ENCODE results near the gene OR6N1.
A peak's percentile ranks its signal among the peaks of the same experiment; 100 is the strongest.

The OR6N1 gene

GRCh38 chr1:158801396-158801795 is 29.4 kb upstream of the OR6N1 start:
- peaks cover 3 to 24% (median 12%) of the 10 kb centered on the region in 4 experiments for H3K4me1 ChIP-seq (ENCODE audit: control extremely low read depth in 1 of 4, control insufficient read depth in 4 of 4, insufficient read depth in 4 of 4, low read length in 3 of 4)
- no peaks in the 10 kb centered on the region for H3K9me3 ChIP-seq (ENCODE audit: control extremely low read depth in 1 of 5, control insufficient read depth in 4 of 5, insufficient read depth in 2 of 5, low read depth in 1 of 5, low read length in 4 of 5)
- no CpG with 5 or more reads among the region's 1 CpG for WGBS (ENCODE audit: insufficient coverage)

GRCh38 chr1:158800526-158800925 is 28.5 kb upstream of the OR6N1 start:
- no peaks in the 10 kb centered on the region for H3K27me3 ChIP-seq (replicated peaks in 2 of 5; ENCODE audit: control insufficient read depth in 4 of 5, insufficient read depth in 5 of 5, low read length in 4 of 5)
- H3K36me3 ChIP-seq (ENCODE audit: control insufficient read depth in 4 of 4, insufficient read depth in 4 of 4, low read length in 3 of 4) = no peaks in the 10 kb centered on the region
- peaks cover 3 to 24% (median 12%) of the 10 kb centered on the region in 4 experiments for H3K4me1 ChIP-seq (ENCODE audit: control extremely low read depth in 1 of 4, control insufficient read depth in 4 of 4, insufficient read depth in 4 of 4, low read length in 3 of 4)
- 100% methylated on average over 1 of the region's 2 CpGs for WGBS (ENCODE audit: insufficient coverage)
- DNase-seq = peak in 1 of 3 donors; percentile 3
- no peak overlapping the region for H3K4me3 ChIP-seq (ENCODE audit: control insufficient read depth in 1 of 7, extremely low read depth in 1 of 7, insufficient read depth in 4 of 7, low read depth in 2 of 7, low read length in 6 of 7)
- CTCF ChIA-PET = interaction anchor here (1.3 kb wide), 1 partner anchor 18 kb away, joined by 3 read pairs; no protein-coding TSS in a partner anchor
- H3K27ac ChIP-seq (ENCODE audit: insufficient read depth in 1 of 2, low read depth in 1 of 2, low read length in 2 of 2, poor library complexity in 1 of 2, severe bottlenecking in 2 of 2) = peak overlapping the region in 1 of 2 experiments; percentile 19
- no peaks in the 10 kb centered on the region for H3K9me3 ChIP-seq (ENCODE audit: control extremely low read depth in 1 of 5, control insufficient read depth in 4 of 5, insufficient read depth in 2 of 5, low read depth in 1 of 5, low read length in 4 of 5)
- POLR2A ChIA-PET = no interaction called here

More at GRCh38 chr1:158801396-158801795, 29.4 kb upstream of the OR6N1 start:
- peak in 2 of 3 donors; percentile 31 to 57 for DNase-seq
- CTCF ChIA-PET = no interaction called here
- Histone ChIP-seq H3K4me3 (ENCODE audit: control insufficient read depth in 1 of 7, extremely low read depth in 1 of 7, insufficient read depth in 4 of 7, low read depth in 2 of 7, low read length in 6 of 7) (no peak overlapping the region), H3K27ac (ENCODE audit: insufficient read depth in 1 of 2, low read depth in 1 of 2, low read length in 2 of 2, poor library complexity in 1 of 2, severe bottlenecking in 2 of 2) (no peak overlapping the region), H3K27me3 (replicated peaks in 2 of 5; ENCODE audit: control insufficient read depth in 4 of 5, insufficient read depth in 5 of 5, low read length in 4 of 5) (no peaks in the 10 kb centered on the region), H3K36me3 (ENCODE audit: control insufficient read depth in 4 of 4, insufficient read depth in 4 of 4, low read length in 3 of 4) (no peaks in the 10 kb centered on the region)
- POLR2A ChIA-PET = no interaction called here

DNA sequence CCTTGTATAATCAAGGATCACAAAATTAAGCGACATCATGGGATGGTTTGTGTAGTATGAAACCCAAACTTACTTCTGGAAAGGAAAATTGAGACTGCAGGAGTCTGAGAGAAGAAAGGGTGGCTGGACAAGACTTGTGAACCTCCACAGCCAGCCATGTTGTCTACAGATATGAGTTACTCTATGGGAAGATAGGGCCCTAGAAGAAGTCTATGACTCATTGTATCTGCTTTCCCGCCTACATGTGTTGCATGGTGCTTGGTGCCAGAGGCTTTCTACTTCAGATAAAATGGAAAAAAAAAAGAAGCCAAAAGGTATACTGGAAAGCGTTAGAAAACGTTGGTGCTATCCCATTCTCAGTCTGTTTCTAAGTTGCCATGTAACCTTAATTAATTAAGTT is 27.7 kb upstream of the OR6N1 start:
- no peaks in the 10 kb centered on the region for H3K27me3 ChIP-seq (replicated peaks in 2 of 5; ENCODE audit: control insufficient read depth in 4 of 5, insufficient read depth in 5 of 5, low read length in 4 of 5)
- WGBS (ENCODE audit: insufficient coverage) = 100% methylated on average over 1 of the region's 4 CpGs
- ChIA-PET POLR2A (no interaction called here), CTCF (interaction anchor here (1.3 kb wide), 1 partner anchor 19 kb away, joined by 3 read pairs; no protein-coding TSS in a partner anchor)
- no peak for DNase-seq
- H3K36me3 ChIP-seq (ENCODE audit: control insufficient read depth in 4 of 4, insufficient read depth in 4 of 4, low read length in 3 of 4) = no peaks in the 10 kb centered on the region
- no peak overlapping the region for H3K4me3 ChIP-seq (ENCODE audit: control insufficient read depth in 1 of 7, extremely low read depth in 1 of 7, insufficient read depth in 4 of 7, low read depth in 2 of 7, low read length in 6 of 7)
- H3K27ac ChIP-seq (ENCODE audit: insufficient read depth in 1 of 2, low read depth in 1 of 2, low read length in 2 of 2, poor library complexity in 1 of 2, severe bottlenecking in 2 of 2) = no peak overlapping the region
- no peaks in the 10 kb centered on the region for H3K9me3 ChIP-seq (ENCODE audit: control extremely low read depth in 1 of 5, control insufficient read depth in 4 of 5, insufficient read depth in 2 of 5, low read depth in 1 of 5, low read length in 4 of 5)
- peaks cover 3 to 24% (median 12%) of the 10 kb centered on the region in 4 experiments for H3K4me1 ChIP-seq (ENCODE audit: control extremely low read depth in 1 of 4, control insufficient read depth in 4 of 4, insufficient read depth in 4 of 4, low read length in 3 of 4)

DNA sequence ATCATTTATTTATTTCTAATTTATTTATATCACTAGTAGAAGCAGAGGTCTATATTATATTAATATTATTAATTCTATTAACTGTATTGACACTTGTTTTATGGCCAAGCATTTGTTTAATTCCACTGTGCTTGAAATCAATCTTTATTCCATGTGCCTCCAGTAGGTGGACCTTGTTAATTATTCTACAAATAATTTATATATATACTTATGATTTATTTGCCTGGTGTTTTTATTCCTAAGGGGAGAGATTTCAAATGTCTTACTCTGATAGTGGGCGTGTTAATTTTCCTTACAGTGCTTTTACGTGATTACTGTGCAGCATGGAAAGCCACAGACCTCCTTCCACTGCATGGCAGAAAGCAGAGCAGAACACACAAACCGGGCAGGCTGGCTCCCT is 26.5 kb upstream of the OR6N1 start:
- no peak overlapping the region for H3K27ac ChIP-seq (ENCODE audit: insufficient read depth in 1 of 2, low read depth in 1 of 2, low read length in 2 of 2, poor library complexity in 1 of 2, severe bottlenecking in 2 of 2)
- 100% methylated on average over 3 of the region's 3 CpGs for WGBS (ENCODE audit: insufficient coverage)

DNA sequence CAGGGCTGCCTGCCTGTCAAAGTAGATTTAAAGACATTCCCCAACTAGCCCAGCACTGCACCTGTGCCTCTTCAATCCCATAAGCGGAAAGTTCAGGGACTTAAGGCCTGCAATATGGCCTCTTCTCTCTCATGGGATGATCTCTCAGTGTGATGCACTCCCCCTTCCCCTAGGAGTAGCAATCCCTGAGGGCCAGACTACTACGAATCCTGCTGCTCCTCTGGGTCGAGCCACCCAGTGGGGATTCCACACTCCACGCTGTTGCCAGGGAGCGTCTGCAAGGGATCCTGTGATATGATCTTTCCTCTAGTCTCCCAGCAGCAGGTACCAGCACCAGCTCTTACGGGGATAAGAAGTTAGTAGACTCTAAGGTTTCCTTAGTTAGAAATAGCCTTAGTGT is 22.3 kb upstream of the OR6N1 start:
- Histone ChIP-seq H3K9me3 (ENCODE audit: control extremely low read depth in 1 of 5, control insufficient read depth in 4 of 5, insufficient read depth in 2 of 5, low read depth in 1 of 5, low read length in 4 of 5) (no peaks in the 10 kb centered on the region), H3K36me3 (ENCODE audit: control insufficient read depth in 4 of 4, insufficient read depth in 4 of 4, low read length in 3 of 4) (no peaks in the 10 kb centered on the region), H3K4me1 (ENCODE audit: control extremely low read depth in 1 of 4, control insufficient read depth in 4 of 4, insufficient read depth in 4 of 4, low read length in 3 of 4) (no peaks in the 10 kb centered on the region), H3K4me3 (ENCODE audit: control insufficient read depth in 1 of 7, extremely low read depth in 1 of 7, insufficient read depth in 4 of 7, low read depth in 2 of 7, low read length in 6 of 7) (no peak overlapping the region), H3K27me3 (replicated peaks in 2 of 5; ENCODE audit: control insufficient read depth in 4 of 5, insufficient read depth in 5 of 5, low read length in 4 of 5) (no peaks in the 10 kb centered on the region), H3K27ac (ENCODE audit: insufficient read depth in 1 of 2, low read depth in 1 of 2, low read length in 2 of 2, poor library complexity in 1 of 2, severe bottlenecking in 2 of 2) (no peak overlapping the region)
- CTCF ChIA-PET = interaction anchor here (0.7 kb wide), 1 partner anchor 14 kb away, joined by 3 read pairs; no protein-coding TSS in a partner anchor
- WGBS (ENCODE audit: insufficient coverage) = 88% methylated on average over 5 of the region's 6 CpGs
- DNase-seq = no peak
- POLR2A ChIA-PET = no interaction called here

More for the DNA sequence above, 26.5 kb upstream of the OR6N1 start:
- POLR2A ChIA-PET = no interaction called here
- Histone ChIP-seq H3K36me3 (ENCODE audit: control insufficient read depth in 4 of 4, insufficient read depth in 4 of 4, low read length in 3 of 4) (no peaks in the 10 kb centered on the region), H3K4me1 (ENCODE audit: control extremely low read depth in 1 of 4, control insufficient read depth in 4 of 4, insufficient read depth in 4 of 4, low read length in 3 of 4) (peaks cover 3 to 24% (median 12%) of the 10 kb centered on the region in 4 experiments), H3K9me3 (ENCODE audit: control extremely low read depth in 1 of 5, control insufficient read depth in 4 of 5, insufficient read depth in 2 of 5, low read depth in 1 of 5, low read length in 4 of 5) (no peaks in the 10 kb centered on the region), H3K27me3 (replicated peaks in 2 of 5; ENCODE audit: control insufficient read depth in 4 of 5, insufficient read depth in 5 of 5, low read length in 4 of 5) (no peaks in the 10 kb centered on the region), H3K4me3 (ENCODE audit: control insufficient read depth in 1 of 7, extremely low read depth in 1 of 7, insufficient read depth in 4 of 7, low read depth in 2 of 7, low read length in 6 of 7) (no peak overlapping the region)
- CTCF ChIA-PET = no interaction called here
- peak in 1 of 3 donors; percentile 9 for DNase-seq

DNA sequence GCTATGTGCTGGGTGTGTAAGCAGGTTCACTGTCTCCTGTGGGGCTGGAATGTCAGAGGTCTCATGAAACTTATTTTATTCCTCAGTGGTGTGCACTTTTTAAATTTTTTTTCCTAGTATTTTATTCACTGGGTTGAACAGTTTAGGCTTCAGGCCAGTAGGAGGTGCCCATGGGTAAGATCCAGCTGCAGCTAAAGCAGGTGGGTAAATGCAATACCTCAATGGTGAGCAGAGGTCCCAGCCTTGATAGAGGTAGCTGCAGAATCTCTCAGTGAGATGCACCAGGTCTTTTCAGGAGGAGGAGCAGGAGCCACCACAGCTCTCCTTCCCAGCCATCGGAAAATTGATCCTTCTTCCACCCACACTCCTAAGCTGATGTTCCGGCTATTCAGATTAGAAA is 21.6 kb upstream of the OR6N1 start:
- Histone ChIP-seq H3K9me3 (ENCODE audit: control extremely low read depth in 1 of 5, control insufficient read depth in 4 of 5, insufficient read depth in 2 of 5, low read depth in 1 of 5, low read length in 4 of 5) (no peaks in the 10 kb centered on the region), H3K4me1 (ENCODE audit: control extremely low read depth in 1 of 4, control insufficient read depth in 4 of 4, insufficient read depth in 4 of 4, low read length in 3 of 4) (no peaks in the 10 kb centered on the region), H3K4me3 (ENCODE audit: control insufficient read depth in 1 of 7, extremely low read depth in 1 of 7, insufficient read depth in 4 of 7, low read depth in 2 of 7, low read length in 6 of 7) (no peak overlapping the region), H3K27ac (ENCODE audit: insufficient read depth in 1 of 2, low read depth in 1 of 2, low read length in 2 of 2, poor library complexity in 1 of 2, severe bottlenecking in 2 of 2) (no peak overlapping the region), H3K27me3 (replicated peaks in 2 of 5; ENCODE audit: control insufficient read depth in 4 of 5, insufficient read depth in 5 of 5, low read length in 4 of 5) (no peaks in the 10 kb centered on the region), H3K36me3 (ENCODE audit: control insufficient read depth in 4 of 4, insufficient read depth in 4 of 4, low read length in 3 of 4) (no peaks in the 10 kb centered on the region)
- POLR2A ChIA-PET = no interaction called here
- CTCF ChIA-PET = interaction anchor here (0.7 kb wide), 1 partner anchor 15 kb away, joined by 3 read pairs; no protein-coding TSS in a partner anchor
- 72% methylated on average over 2 of the region's 2 CpGs for WGBS (ENCODE audit: insufficient coverage)
- peak in 2 of 3 donors; percentile 13 to 17 for DNase-seq

DNA sequence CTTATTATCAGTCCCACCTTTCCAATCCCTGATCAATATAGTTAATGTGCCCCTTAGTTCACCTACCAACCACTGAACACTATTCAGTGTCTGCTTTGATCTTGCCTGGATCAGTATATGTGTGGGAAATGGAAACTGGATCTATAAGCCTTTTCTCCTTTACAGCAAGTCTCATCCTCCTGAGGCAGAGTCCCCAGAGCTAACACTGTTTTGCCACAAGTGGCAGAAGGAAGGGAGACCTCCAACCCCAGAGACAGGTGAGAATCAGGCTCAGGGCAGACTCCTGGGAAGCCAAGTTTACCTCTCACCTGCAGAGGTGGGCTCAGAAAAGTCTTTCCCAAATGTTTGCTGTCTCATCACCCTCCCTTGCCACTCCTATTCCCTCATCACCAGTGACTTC is 9.1 kb upstream of the OR6N1 start, which contains the start of gene OR6N2:
OR6N2 (minus strand) TSS at position 101 of the 400 bp plus-strand sequence. CDS start 3,569 bp downstream, outside the sequence.
- H3K27ac ChIP-seq (ENCODE audit: insufficient read depth in 1 of 2, low read depth in 1 of 2, low read length in 2 of 2, poor library complexity in 1 of 2, severe bottlenecking in 2 of 2) = no peak within 1 kb of the TSS
- ChIA-PET POLR2A (no interaction called here), CTCF (no interaction called here)
- no peak within 1 kb of the TSS for H3K4me3 ChIP-seq (ENCODE audit: control insufficient read depth in 1 of 7, extremely low read depth in 1 of 7, insufficient read depth in 4 of 7, low read depth in 2 of 7, low read length in 6 of 7)
- DNase-seq = no peak
- H3K36me3 ChIP-seq (ENCODE audit: control insufficient read depth in 4 of 4, insufficient read depth in 4 of 4, low read length in 3 of 4) = no peaks in the 10 kb centered on the region
- H3K9me3 ChIP-seq (ENCODE audit: control extremely low read depth in 1 of 5, control insufficient read depth in 4 of 5, insufficient read depth in 2 of 5, low read depth in 1 of 5, low read length in 4 of 5) = no peaks in the 10 kb centered on the region
- H3K4me1 ChIP-seq (ENCODE audit: control extremely low read depth in 1 of 4, control insufficient read depth in 4 of 4, insufficient read depth in 4 of 4, low read length in 3 of 4) = no peaks in the 10 kb centered on the region
- no peaks in the 10 kb centered on the region for H3K27me3 ChIP-seq (replicated peaks in 2 of 5; ENCODE audit: control insufficient read depth in 4 of 5, insufficient read depth in 5 of 5, low read length in 4 of 5)

Data from common myeloid progenitor, CD34-positive (primary cell).